Neural cell (in vitro differentiated cells): Measurements from ENCODE around the gene MECR.

ENCODE experiments used
- EP300 ChIP-seq: fragments of 450-650 bp; conservative IDR thresholded peaks from 2 replicates; pipeline ENCODE4 v1.6.1; 2014; ENCODE audit warnings: antibody characterized with exemption, mild to moderate bottlenecking, moderate library complexity; ENCODE audit not compliant: poor library complexity, severe bottlenecking
- EZH2 ChIP-seq: fragments of 200-600, 300-800 bp; shearing (Covaris generic), sonication (generic); IDR thresholded peaks from 2 replicates; pipeline ENCODE4 v1.6.1; 2014; ENCODE audit warnings: antibody characterized with exemption, low read length, borderline replicate concordance, mild to moderate bottlenecking; ENCODE audit not compliant: insufficient read depth, poor library complexity, severe bottlenecking
- MXI1 ChIP-seq: fragments of 450-650 bp; conservative IDR thresholded peaks from 2 replicates; pipeline ENCODE4 v1.6.1; 2014; ENCODE audit warnings: antibody characterized with exemption, mild to moderate bottlenecking; ENCODE audit not compliant: poor library complexity, severe bottlenecking
- POLR2AphosphoS5 ChIP-seq: IDR thresholded peaks from 2 replicates; pipeline ENCODE4 v1.6.1; 2012
- RAD21 ChIP-seq: fragments of 450-650 bp; conservative IDR thresholded peaks from 2 replicates; pipeline ENCODE4 v1.6.1; 2014; ENCODE audit warnings: antibody characterized with exemption, mild to moderate bottlenecking, moderate library complexity
- REST ChIP-seq: IDR thresholded peaks from 2 replicates; pipeline ENCODE4 v1.6.1; 2012; ENCODE audit warnings: borderline replicate concordance
- SMC3 ChIP-seq: fragments of 450-650 bp; conservative IDR thresholded peaks from 2 replicates; pipeline ENCODE4 v1.6.1; 2014; ENCODE audit warnings: antibody characterized with exemption, mild to moderate bottlenecking, moderate library complexity; ENCODE audit not compliant: poor library complexity
- TF ChIP-seq, protein P1 (sequence below): fragments of 450-650 bp; IDR thresholded peaks from 2 replicates; pipeline ENCODE4 v1.5.1; 2014; ENCODE audit warnings: antibody characterized with exemption, mild to moderate bottlenecking, moderate library complexity; ENCODE audit not compliant: poor library complexity, severe bottlenecking

DNA sequence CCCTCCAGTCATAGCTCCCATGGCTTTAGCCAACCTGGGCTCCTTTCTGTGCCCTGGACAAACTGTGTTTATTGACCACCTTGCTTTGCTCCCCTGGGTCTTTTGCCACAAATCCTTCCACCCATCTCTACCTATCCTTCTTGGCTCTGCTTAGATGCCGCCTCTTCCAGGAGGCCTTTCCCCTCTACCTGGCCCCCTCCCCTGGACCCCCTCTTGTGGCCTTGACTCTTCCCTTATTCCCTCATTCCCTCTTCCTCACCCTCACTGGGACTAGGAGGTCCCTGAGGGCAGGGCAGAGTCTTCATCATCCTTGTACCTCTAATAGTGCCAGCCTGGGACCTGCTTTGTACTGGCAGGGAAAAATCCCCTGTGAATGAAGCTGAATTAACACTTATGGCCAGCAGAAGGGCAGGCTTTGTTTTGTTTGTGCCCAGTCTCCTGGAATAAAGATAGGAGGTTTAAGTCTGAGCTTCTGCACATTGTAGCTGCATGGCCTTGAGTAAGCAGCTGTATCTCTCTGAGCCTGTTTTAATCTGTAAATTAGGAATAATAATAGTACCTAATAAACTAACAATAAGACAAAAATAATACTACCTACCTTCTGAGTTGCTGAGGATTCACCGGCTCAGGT lies 19.3 kb upstream of the MECR start:
- TF ChIP-seq, protein P1, sequence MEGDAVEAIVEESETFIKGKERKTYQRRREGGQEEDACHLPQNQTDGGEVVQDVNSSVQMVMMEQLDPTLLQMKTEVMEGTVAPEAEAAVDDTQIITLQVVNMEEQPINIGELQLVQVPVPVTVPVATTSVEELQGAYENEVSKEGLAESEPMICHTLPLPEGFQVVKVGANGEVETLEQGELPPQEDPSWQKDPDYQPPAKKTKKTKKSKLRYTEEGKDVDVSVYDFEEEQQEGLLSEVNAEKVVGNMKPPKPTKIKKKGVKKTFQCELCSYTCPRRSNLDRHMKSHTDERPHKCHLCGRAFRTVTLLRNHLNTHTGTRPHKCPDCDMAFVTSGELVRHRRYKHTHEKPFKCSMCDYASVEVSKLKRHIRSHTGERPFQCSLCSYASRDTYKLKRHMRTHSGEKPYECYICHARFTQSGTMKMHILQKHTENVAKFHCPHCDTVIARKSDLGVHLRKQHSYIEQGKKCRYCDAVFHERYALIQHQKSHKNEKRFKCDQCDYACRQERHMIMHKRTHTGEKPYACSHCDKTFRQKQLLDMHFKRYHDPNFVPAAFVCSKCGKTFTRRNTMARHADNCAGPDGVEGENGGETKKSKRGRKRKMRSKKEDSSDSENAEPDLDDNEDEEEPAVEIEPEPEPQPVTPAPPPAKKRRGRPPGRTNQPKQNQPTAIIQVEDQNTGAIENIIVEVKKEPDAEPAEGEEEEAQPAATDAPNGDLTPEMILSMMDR: no peak
- TF ChIP-seq EP300 (no peak), REST (no peak), EZH2 (no peak), MXI1 (no peak), SMC3 (no peak), POLR2AphosphoS5 (no peak), RAD21 (no peak)
